Activated T-helper 1 cell treated with anti-CD3 and anti-CD28 coated beads, Interleukin-2, amount 50 U/mL, for 16 hours (primary cell): ENCODE measurements around the gene CNTNAP5.

Source experiments
- DNase-seq, 2 donors: peaks; one replicate each; pipeline ENCODE4 v3.0.0-alpha.2; 2020; ENCODE audit warnings: low read depth in 1 of 2, low spot score in 1 of 2

The CNTNAP5 gene

DNA sequence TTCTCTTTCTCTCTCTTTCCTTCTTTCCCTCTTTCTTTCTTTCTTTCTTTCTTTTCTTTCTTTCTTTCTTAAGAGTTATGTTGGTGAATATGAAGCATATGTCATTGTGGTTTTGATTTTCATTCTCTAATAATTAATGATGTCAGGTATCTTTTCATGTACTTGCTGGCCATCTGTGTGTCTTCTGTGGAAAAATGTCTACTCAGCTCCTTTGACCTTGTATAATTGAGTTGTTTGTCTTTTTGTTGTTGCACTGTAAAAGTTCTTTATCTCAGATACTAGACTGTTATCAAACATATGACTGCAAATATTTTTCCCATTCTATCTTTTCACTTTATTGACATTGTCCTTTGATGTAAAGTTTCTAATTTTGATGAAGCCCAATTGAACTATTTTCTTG, 645.1 kb downstream of the CNTNAP5 start:
- DNase-seq: no peak

DNA sequence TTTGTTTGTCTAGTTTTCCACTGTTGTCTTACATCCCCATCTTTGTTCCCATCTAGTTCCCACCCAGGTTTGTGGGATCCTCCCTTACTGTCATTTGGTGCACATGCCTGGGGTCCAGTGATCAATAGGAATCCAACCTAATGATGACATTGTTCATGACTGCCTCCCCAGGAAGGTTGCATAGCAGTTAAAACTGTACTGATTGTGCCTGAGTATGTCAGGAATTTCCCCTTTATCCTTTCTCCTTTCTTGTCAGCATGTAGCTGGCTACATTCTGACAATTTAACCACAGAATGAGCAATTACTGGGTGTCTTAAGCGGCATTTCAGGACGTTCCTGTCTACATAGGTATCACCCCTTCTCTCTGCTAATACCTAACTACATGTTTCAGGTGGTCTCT, 653.0 kb downstream of the CNTNAP5 start:
- DNase-seq: no peak

DNA sequence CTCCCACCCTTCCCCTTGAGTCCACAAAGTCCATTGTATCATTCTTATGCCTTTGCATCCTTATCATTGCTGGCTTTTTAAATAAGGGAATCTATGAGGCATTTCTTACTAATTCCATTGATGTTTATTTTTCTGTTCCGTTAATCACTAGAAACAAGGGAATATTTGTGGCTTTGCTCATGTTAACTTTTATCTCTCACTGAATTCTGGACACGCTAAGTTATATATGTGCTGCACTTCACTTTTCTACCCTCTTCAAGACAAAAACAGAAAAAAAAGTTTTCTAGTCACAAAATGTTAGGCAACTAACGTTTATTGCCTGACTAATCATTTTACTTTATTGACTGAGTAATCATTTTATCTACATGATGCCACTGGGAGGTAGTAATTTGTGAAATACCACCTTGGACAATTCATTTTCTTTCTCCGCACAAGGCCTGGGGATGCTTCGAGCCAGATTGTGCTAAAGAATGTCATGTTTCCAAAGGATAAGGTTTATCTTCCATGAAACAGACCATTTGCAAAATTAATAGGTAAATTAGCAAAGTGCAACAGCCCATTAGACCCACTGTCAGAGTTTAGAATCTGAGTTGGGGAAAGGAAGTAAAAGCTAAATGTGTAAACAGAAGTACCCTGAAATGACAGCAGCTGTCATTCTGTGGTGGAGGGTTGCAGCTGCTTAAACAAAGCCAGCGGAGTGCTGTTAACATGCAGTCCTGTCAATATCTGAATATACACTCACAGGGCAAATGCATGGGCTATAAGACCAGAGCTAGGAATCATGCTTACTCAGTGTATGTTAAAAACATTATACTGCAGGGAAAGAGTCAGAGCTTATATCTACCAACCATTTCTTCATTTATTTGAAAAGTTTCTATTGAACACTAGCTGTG, 658.7 kb downstream of the CNTNAP5 start:
- no peak for DNase-seq

DNA sequence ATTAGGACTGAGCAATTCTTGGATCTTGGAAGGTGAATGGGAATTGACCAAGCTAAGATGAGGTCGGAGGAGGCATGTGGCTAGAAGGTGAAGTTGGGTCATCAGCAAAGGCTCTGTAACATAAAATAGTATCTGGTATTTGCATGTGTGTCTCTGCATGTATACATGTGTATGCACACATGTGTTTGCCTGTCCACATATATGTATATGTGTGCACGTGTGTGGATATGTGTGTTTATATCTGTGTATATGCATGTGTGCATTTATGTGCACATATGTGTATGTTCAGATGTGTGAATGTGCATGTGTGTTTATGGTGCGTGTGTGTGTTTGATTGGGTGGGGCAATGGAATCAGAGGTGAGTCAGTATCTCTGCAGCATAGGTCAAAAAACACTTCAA, 664.3 kb downstream of the CNTNAP5 start:
- DNase-seq: no peak

DNA sequence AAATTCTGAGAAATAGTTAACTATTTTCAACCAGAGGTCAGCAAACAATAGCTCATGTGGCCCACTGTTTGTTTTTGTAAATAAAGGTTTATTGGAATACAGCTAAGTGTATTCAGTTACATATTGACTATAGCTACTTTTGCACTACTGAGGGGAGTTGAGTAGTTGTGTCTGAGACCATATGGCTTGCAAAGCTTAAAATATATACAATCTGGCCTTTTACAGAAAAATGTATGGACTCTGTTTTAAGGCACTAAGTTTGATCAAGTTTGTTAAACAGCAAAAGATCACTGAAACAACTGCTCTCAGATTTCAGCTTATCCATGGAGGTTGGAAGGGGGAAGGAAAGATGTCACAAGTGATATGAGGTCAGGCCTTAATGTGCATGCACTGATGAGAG, 667.1 kb downstream of the CNTNAP5 start:
- no peak for DNase-seq

DNA sequence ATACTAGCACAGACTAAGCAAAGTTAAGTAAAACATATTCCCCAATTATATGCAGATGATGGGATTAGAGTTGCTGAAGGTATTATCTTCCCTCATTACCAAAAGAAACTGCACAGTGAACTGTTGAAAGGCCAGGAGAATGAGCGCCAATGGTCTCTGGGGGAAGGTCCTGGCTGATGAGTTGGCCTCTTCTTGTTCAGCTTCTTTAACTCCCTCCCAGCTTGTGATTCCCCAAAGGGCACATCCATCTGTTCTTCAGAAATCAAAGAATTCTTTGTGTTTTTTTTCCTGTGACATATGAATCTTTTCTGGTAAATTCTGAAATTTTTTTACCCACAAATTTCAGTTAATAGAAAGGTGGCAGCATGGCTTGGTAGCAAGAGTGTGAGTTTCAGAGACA, 667.6 kb downstream of the CNTNAP5 start:
- no peak for DNase-seq

DNA sequence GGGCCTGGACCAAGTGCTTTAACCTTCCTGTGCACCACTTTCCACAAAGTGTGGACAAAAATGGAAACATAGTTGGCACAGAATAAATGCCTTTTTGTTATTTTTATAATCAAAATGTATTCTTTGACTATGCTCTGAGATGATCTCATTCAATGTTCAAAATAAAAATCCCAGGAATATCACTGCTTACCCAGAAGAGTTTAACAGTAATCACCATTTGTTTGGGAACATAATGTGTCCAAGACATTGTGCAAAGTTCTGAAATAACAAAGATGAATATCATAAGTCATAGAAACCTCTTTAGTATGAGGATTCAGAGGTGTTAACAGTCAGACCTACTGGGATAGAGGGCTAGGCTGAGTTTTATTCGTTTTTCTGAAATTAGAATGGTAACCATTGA, 668.1 kb downstream of the CNTNAP5 start:
- DNase-seq: no peak

DNA sequence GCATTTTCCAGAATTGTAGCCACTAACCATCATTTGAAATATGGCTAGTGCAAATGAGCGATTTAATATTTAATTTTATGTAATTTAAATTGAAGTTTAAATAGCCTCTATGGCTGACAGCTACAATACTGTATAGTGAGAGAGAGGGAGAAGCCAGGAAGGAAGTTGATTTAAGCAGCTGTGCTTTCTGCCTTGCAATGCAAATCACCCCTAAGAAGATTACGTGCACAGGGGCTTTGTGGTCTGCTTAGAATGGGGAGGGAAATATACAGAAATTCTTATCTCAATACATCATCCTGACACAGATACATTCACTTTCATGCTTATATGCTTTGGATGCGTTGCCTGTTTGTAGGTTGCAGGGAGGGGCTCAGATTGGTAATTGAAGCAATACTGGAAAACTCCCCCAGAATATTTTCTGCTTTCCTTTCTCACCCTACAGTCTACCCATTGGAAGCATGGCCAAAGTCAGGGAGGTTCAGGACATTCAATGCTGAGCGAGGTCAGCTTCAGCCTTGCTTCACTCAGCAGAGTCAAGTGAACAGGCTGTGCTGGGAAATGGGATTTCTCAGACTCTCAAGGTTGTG, 674.0 kb downstream of the CNTNAP5 start:
- no peak for DNase-seq

DNA sequence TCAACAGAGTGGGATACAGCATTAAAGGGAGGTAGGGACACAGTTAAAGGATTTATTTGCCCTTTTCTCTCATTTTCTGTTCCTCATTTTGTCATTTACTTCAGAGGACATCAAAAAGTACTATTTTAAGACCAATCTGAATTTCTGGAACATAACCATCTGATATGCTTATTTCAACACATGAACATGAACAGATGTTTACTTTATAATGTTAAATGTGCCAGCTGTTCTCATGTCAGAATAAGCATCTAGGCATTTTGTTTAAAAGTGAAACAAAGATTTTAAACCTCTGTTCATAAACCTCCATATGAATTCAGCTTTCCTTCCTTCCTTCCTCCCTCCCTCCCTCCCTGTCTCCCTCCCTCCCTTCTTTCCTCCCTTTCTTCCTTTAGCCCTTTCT, 677.7 kb downstream of the CNTNAP5 start:
- DNase-seq: no peak

DNA sequence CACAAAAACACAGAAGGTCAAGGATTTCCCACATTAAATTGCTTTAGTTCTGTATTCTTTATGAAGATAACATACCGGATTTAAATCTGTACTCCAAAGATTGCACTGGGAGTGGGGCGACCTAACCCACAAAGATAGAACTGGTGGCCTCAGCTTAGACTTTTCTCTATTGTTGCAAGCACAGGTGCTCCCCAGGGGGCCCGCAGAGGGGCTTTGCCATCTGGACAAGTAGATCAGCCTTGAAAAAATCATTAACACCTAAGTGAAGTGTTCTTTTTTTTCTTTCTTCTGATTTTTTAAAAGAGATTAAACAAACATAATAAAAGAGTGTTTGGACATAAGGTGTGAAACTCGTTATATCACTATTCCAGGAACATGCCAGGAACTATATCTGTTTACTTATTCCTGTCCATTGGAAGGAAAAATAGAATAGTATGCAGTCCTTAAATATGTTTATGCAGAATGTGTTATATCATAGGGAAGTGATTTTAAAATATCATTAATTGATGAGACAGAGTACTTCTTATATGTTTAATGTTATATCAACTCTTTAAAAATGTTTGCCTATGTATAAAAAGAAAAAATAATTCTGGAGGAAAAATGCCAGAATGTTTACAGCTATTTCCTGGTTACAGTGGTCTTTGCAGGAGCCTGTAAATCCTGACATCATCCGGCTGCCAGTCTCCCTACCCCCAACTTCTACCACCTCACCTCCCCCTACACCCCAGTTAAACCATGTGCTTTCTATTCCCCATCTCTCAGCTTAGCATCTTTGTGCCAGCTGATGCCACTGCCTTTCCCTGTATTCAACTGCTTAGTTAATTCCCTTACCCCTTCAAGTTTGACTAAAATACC, 679.2 kb downstream of the CNTNAP5 start:
- DNase-seq: no peak

DNA sequence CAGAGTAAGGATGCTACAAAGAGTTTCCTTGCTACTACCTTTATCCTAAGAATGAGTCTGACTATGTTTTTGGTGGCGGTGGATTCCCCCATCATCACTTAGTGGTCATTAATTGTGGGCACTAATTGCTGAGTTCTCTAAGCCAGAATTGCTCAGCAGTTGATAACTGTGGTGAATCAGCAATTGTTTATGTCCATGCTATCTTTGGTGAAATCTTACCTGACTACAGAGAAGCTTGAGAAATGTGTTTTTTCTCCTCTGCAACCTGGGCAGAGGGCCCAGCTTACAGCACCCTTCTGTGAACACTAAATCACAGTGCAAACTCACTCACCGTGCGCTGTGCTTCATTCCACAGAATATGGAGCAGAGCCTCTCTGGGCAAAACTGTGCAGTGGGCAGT, 683.6 kb downstream of the CNTNAP5 start:
- DNase-seq: no peak

DNA sequence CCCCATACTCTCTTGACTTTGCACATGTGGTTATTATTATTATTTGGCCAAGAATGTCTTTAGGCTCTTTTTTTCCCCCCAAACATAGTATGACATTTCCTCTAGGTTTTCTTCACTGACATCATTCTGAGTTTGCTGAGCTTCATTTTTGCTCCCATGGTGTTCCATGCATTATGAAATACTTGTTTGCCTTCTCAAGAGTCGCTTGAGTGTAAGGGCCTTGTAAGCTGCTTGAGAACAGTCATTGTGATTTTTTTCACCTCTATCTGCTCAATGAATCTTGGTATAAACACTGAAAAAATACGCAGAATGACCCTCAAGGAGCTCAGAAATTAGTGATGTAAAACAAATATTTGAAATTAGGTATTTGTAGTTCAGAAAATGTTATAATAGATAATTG, 688.9 kb downstream of the CNTNAP5 start:
- no peak for DNase-seq

DNA sequence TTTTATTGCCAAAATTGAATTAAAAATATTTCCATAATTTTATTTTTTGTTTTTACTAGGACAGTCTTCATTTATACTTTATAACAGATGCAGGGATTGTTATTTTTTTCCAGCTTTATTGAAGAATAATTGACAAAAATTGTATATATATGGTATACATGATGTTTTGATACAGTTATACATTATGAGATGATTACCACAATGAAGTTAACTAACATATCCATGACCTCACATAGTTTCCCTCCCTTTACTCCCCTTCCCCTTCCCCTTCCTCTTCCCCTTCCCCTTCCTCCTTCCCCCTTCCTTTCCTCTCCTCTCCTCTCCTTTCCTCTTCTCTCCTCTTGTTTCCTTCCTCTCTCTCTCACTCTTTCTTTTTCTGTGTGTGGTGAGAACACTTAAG, 700.1 kb downstream of the CNTNAP5 start:
- DNase-seq: no peak

DNA sequence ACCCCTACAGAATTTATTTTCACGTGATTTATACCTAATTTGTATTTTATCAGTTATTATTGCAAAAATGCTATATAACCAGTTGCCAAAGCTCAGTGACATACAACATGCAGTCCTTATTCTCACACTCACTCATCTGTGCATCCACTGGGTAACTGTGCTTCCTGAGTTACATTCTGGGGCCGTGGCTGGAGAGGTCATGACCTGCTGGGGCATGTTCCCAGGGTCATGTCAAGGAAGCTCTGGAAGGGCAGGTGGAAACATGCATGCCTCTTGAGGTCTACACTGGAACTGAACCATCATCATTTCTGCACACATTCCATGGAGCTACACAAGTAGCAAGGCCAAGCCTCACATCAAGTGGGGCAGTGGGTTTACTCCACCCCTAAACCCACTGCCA, 715.5 kb downstream of the CNTNAP5 start:
- no peak for DNase-seq

DNA sequence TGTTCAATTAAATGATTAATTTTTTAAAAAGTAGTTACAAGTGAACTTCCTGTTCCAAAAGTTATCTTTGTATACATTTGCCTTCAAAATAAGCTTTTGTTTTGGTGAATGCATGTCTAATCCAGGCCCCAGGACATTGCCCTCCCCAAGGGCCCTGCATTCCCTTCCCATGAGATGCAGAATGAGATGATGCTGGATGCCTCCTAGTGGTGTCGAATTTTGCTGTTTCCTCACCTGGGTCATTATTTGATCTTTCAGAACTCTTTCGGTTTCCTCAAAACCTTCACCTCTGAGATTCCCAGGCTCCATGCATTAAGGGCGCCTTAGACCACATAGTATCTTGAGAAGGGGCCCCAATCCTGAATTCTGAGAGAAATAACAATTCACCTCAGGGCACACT, 728.8 kb downstream of the CNTNAP5 start:
- DNase-seq: no peak

DNA sequence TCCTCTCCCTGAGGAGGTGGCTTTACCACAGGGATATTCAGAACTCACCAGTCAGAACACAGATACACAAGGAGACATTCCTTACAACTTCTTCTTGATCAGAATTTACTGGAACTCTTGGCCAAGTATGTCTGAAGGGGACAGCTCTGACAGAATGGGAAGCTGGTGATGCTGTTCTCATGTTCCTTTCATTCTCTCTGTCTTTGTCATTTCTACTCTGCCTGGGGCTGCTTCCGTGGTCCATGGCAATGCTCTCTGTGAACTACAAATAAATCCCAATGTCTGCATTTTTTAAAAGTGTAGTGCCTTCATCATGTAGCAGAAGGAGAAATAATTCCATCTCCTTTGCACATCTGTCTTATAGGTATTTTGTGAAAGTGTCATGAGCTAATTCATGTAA, 730.3 kb downstream of the CNTNAP5 start:
- DNase-seq: no peak

DNA sequence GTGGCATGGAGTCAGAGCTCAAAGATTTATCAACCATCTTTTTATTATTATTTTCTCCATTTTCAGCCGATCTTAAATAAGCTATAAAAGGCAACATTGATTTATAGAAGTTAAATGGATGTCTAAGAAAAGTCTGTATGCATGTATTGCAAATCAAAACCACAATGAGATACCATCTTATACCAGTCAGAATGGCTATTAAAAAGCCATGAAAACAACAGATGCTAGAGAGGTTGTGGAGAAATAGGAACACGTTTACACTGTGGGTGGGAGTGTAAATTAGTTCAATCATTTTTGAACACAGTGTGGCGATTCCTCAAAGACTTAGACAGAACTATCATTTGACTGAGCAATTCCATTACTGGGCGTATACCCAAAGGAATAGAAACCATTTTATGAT, 731.0 kb downstream of the CNTNAP5 start:
- DNase-seq: no peak

DNA sequence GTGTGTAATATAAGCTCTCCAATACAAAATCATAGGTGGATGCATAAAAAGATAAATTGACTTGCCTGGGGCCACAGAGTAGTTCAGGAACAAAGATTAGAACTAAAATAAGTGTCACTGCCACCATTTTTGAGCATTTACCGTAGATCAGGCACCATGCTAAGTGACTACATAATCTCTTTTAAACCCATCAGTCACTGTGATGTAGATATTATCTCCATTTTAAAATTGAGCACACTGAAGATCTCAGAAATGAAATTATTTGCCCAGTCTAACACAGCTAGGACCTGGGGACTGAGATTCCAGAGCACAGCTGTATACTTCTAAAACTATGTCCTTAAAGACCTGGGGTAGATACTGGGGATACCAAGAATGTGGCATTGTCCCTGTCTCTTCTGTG, 737.3 kb downstream of the CNTNAP5 start:
- no peak for DNase-seq

DNA sequence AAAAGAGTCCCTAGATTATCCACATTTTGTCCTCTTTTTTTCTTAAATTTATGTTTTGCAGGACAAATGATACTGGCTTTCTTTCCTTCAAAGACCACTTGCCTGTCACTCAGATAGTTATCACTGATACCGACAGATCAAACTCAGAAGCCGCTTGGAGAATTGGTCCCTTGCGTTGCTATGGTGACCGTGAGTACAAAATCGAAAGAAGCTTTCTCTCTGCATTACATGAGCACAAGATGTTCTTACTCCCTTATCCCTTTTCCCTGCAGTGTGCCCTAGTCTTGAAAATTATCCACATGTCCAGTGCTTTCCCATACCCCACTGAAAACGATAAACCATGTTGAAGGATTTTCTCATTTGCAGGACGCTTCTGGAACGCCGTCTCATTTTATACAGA, 738.5 kb downstream of the CNTNAP5 start:
- no peak for DNase-seq

DNA sequence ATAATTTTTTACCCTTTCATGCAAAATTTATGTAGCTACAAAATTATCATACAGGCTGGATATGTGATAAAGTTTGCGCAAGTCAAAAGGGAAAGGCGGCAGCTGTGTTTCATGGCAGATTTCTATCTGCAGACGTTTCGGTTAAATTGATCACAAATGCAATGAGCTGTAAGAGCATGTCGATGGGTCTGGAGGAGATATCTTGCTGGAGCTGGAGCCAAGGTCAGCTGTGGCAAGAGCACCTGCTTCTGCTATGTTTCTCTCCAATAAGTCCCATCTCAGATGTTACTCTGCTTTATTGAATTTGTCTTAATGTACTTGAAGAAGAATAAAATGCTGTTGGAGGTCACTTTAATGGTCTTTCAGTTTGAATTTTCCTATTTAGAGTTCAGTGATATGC, 749.7 kb downstream of the CNTNAP5 start:
- no peak for DNase-seq

DNA sequence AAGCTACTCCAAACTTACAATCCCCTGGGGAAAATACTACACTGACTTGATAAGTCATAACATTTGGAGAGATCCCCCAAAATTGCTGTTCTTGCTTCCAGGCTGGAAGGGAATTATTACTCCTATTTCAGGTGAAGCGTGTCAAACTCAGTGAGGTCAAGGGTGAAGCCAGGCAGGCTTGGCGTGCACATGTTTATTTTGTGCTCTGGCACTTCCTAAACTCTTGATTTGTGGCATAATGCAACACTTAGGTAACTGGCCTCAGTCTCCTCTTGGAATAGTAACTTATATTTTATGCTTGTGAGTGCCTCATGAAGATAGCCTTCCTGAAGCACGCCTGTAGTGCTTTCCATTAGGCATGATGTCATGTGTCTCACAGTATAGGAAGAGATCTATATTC, 751.2 kb downstream of the CNTNAP5 start:
- DNase-seq: no peak

DNA sequence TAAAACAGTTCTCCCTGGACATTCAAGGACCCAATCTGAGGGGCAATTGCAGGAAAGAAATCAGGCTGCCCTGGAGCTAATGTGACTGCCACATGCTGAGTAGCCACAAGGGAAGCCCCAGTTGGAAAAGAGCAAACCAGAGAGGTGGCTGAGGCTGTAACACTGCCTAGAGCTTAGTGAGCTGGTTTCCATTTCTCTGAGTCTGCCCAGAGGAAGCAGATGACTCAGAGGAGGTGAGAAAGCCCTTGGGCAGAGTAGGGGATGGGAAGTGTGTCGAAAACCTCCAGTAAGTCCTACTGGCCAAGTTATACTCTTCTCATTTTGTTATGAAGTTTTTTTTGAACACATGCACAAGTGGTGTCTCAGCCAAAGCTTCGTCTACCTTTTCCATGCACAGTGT, 753.0 kb downstream of the CNTNAP5 start:
- DNase-seq: no peak
